Activated naive CD8-positive, alpha-beta T cell treated with anti-CD3 and anti-CD28 coated beads for 36 hours (primary cell): ENCODE results near the gene TMEM231. TPM values are rescaled to one million over a fixed set of nuclear protein-coding genes. Genes with fewer than 3 reads are reported as not detected.
A peak's percentile ranks its signal among the peaks of the same experiment; 100 is the strongest.

Source experiments
- DNase-seq: peaks from one replicate; pipeline ENCODE4 v3.0.0; 2021
- H3K27ac Mint-ChIP-seq: one replicate; pipeline ENCODE4 v1.8.0; 2022; ENCODE audit warnings: mild to moderate bottlenecking, moderate library complexity, mixed read lengths
- H3K27me3 Mint-ChIP-seq: one replicate; pipeline ENCODE4 v1.8.0; 2022; ENCODE audit warnings: mild to moderate bottlenecking, mixed read lengths
- H3K36me3 Mint-ChIP-seq: one replicate; pipeline ENCODE4 v1.8.0; 2021; ENCODE audit warnings: mild to moderate bottlenecking, mixed read lengths
- H3K4me1 Mint-ChIP-seq: one replicate; pipeline ENCODE4 v1.8.0; 2021; ENCODE audit warnings: mixed read lengths
- H3K4me3 Mint-ChIP-seq: one replicate; pipeline ENCODE4 v1.8.0; 2022; ENCODE audit warnings: mild to moderate bottlenecking, moderate library complexity, mixed read lengths
- H3K9me3 Mint-ChIP-seq: one replicate; pipeline ENCODE4 v1.8.0; 2022; ENCODE audit warnings: mixed read lengths
- total RNA-seq, 2 experiments: library from RNA; stranded (reverse); gene quantifications; one replicate each; pipeline ENCODE4 v1.2.3, GENCODE V29; 2021

Gene TMEM231
- total RNA-seq, 2 experiments from 2014 or later, result 4.0 to 4.4 TPM

- H3K36me3 Mint-ChIP-seq, result no peaks in the 10 kb centered on the region
- H3K4me1 Mint-ChIP-seq, result peaks cover 7% of the 10 kb centered on the region
- DNase-seq, result peak; percentile 54
- H3K9me3 Mint-ChIP-seq, result no peaks in the 10 kb centered on the region
- no peak within 1 kb of the TSS for H3K27ac Mint-ChIP-seq
- peak within 1 kb of the TSS; percentile 55 for H3K4me3 Mint-ChIP-seq
- H3K27me3 Mint-ChIP-seq, result peaks cover 49% of the 10 kb centered on the region
Observed at GRCh38 chr16:75495076-75495674, 60.9 kb downstream of the TMEM231 start, which contains the start of gene CHST6. CHST6 (minus strand) TSS chr16:75495441; CDS start chr16:75479828, 15,613 bp downstream.

GRCh38 chr16:75494661-75495075 is 61.4 kb downstream of the TMEM231 start:
- no peaks in the 10 kb centered on the region for H3K36me3 Mint-ChIP-seq
- H3K4me3 Mint-ChIP-seq, result peak overlapping the region; percentile 55
- H3K9me3 Mint-ChIP-seq, result no peaks in the 10 kb centered on the region
- no peak overlapping the region for H3K27ac Mint-ChIP-seq
- DNase-seq, result no peak
- H3K4me1 Mint-ChIP-seq, result peaks cover 7% of the 10 kb centered on the region
- peaks cover 49% of the 10 kb centered on the region for H3K27me3 Mint-ChIP-seq

- no peaks in the 10 kb centered on the region for H3K9me3 Mint-ChIP-seq
- H3K27ac Mint-ChIP-seq, result no peak overlapping the region
- H3K36me3 Mint-ChIP-seq, result no peaks in the 10 kb centered on the region
- H3K4me3 Mint-ChIP-seq, result no peak overlapping the region
- H3K27me3 Mint-ChIP-seq, result peaks cover 49% of the 10 kb centered on the region
- peaks cover 7% of the 10 kb centered on the region for H3K4me1 Mint-ChIP-seq
- no peak for DNase-seq
Observed at GRCh38 chr16:75494184-75494583, 61.9 kb downstream of the TMEM231 start.

GRCh38 chr16:75491876-75492275 is 64.2 kb downstream of the TMEM231 start:
- H3K27me3 Mint-ChIP-seq, result peaks cover 44% of the 10 kb centered on the region
- no peaks in the 10 kb centered on the region for H3K9me3 Mint-ChIP-seq
- no peak for DNase-seq
- H3K4me3 Mint-ChIP-seq, result no peak overlapping the region
- no peaks in the 10 kb centered on the region for H3K36me3 Mint-ChIP-seq
- H3K4me1 Mint-ChIP-seq, result peaks cover 7% of the 10 kb centered on the region
- H3K27ac Mint-ChIP-seq, result no peak overlapping the region

GRCh38 chr16:75488322-75488721 is 67.7 kb downstream of the TMEM231 start:
- no peaks in the 10 kb centered on the region for H3K9me3 Mint-ChIP-seq
- H3K27ac Mint-ChIP-seq, result no peak overlapping the region
- H3K4me3 Mint-ChIP-seq, result no peak overlapping the region
- H3K27me3 Mint-ChIP-seq, result peaks cover 23% of the 10 kb centered on the region
- H3K4me1 Mint-ChIP-seq, result no peaks in the 10 kb centered on the region
- H3K36me3 Mint-ChIP-seq, result no peaks in the 10 kb centered on the region
- DNase-seq, result no peak

Other genes with a start within 250 kb of the TMEM231 start
- 10 to 100 TPM; 35.8 to 36.8 TPM for gene CFDP1, start 122.7 kb downstream of the TMEM231 start, total RNA-seq
- gene TMEM170A, start 91.6 kb downstream of the TMEM231 start, total RNA-seq, result 10 to 100 TPM; 32.2 to 37.6 TPM
- gene CHST6, start 60.8 kb downstream of the TMEM231 start, total RNA-seq, result under 1 TPM in 1 of 2 experiments, not detected in 1; 0.06 TPM
- gene CHST5, start 20.1 kb downstream of the TMEM231 start, total RNA-seq, result not detected
- gene GABARAPL2, start 10.1 kb upstream of the TMEM231 start, total RNA-seq, result 10 to 100 TPM; 47.6 TPM
- 10 to 100 TPM; 56.7 to 58.7 TPM for gene ADAT1, start 67.0 kb upstream of the TMEM231 start, total RNA-seq
- gene KARS1, start 91.4 kb upstream of the TMEM231 start, total RNA-seq, result 100 to 1,000 TPM; 347 to 366 TPM
- gene TERF2IP, start 91.5 kb upstream of the TMEM231 start, total RNA-seq, result 10 to 100 TPM; 68.8 to 73.5 TPM
- not detected for gene CPHXL2, start 120.8 kb upstream of the TMEM231 start, total RNA-seq
- gene DUXB, start 145.2 kb upstream of the TMEM231 start, total RNA-seq, result not detected
- not detected for gene CPHXL, start 170.2 kb upstream of the TMEM231 start, total RNA-seq